Bronchial epithelial cell (primary cell): ENCODE results near the gene CNNM4. TPM values are rescaled to one million over a fixed set of nuclear protein-coding genes. Genes with fewer than 3 reads are reported as not detected.

Experiments
- DNase-seq: peaks from one replicate; pipeline ENCODE4 v3.0.0-alpha.2; 2010; ENCODE audit warnings: low read depth
- FAIRE-seq: peaks from 2 replicates; lab custom pipeline; 2011; peaks lifted over from hg19 to GRCh38; lab: Jason Lieb, UNC
- H3K27me3 ChIP-seq: 2 replicates; pipeline ENCODE4 v1.5.1; 2011; ENCODE audit warnings: low read length; ENCODE audit not compliant: control insufficient read depth, insufficient read depth
- H3K36me3 ChIP-seq: 2 replicates; pipeline ENCODE4 v1.5.1; 2011; ENCODE audit warnings: low read length; ENCODE audit not compliant: control insufficient read depth, insufficient read depth
- H3K4me3 ChIP-seq: 2 replicates; pipeline ENCODE4 v1.5.1; 2011; ENCODE audit warnings: mild to moderate bottlenecking, low read depth, low read length, control low read depth
- total RNA-seq: library from RNA; depleted of rRNA; stranded (reverse); fragments of >200 nt; gene quantifications from 2 replicates; pipeline ENCODE4 v1.2.1, GENCODE V29; 2014
- TF ChIP-seq, protein P1 (sequence below): IDR thresholded peaks from 2 replicates; pipeline ENCODE4 v1.5.1; 2011; ENCODE audit warnings: mild to moderate bottlenecking, moderate library complexity, low read length, control low read depth, inconsistent platforms; ENCODE audit not compliant: insufficient read depth, severe bottlenecking

Gene CNNM4
- total RNA-seq, 1 donor from 2014 or later: 3.4 TPM

DNA sequence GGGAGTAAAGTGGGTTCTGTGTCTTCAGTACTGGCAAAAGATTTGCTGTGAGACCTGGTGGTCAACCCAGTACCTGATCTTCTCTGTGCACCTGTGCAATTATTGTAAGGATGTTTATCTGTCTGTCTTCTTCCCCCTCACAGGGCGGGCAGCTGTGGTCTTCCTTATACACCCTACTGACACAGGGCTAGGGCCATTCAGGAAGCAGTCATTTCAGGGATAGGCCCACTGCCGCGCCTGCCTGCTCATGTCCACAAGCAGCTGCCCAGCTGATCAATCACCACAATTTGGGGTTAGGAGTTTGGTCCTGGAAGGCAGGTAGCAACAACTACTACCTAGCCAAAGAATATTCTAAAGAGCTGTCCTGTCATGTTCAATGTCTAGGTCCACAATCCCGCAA lies 1.2 kb upstream of the CNNM4 start:
- H3K27me3 ChIP-seq: no peaks in the 10 kb centered on the region
- no peaks in the 10 kb centered on the region for H3K36me3 ChIP-seq
- FAIRE-seq: no peak

DNA sequence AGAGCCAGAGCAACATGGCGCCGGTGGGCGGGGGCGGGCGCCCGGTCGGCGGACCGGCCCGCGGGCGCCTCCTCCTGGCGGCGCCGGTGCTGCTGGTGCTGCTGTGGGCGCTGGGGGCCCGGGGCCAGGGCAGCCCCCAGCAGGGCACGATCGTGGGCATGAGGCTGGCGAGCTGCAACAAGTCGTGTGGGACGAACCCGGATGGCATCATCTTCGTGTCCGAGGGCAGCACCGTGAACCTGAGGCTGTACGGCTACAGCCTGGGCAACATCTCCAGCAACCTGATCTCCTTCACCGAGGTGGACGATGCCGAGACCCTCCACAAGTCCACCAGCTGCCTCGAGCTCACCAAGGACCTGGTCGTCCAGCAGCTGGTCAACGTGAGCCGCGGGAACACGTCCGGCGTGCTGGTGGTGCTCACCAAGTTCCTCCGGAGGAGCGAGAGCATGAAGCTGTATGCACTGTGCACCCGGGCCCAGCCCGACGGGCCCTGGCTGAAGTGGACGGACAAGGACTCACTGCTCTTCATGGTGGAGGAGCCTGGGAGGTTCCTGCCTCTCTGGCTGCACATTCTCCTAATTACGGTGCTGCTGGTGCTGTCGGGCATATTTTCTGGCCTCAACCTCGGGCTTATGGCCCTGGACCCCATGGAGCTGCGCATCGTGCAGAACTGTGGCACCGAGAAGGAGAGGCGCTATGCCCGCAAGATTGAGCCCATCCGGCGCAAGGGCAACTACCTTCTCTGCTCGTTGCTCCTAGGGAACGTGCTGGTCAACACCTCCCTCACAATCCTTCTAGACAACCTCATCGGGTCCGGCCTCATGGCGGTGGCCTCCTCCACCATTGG lies 507 bp downstream of the CNNM4 start:
- TF ChIP-seq, protein P1, sequence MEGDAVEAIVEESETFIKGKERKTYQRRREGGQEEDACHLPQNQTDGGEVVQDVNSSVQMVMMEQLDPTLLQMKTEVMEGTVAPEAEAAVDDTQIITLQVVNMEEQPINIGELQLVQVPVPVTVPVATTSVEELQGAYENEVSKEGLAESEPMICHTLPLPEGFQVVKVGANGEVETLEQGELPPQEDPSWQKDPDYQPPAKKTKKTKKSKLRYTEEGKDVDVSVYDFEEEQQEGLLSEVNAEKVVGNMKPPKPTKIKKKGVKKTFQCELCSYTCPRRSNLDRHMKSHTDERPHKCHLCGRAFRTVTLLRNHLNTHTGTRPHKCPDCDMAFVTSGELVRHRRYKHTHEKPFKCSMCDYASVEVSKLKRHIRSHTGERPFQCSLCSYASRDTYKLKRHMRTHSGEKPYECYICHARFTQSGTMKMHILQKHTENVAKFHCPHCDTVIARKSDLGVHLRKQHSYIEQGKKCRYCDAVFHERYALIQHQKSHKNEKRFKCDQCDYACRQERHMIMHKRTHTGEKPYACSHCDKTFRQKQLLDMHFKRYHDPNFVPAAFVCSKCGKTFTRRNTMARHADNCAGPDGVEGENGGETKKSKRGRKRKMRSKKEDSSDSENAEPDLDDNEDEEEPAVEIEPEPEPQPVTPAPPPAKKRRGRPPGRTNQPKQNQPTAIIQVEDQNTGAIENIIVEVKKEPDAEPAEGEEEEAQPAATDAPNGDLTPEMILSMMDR: peak; percentile 50
- FAIRE-seq (no peak), DNase-seq (no peak)
- peak overlapping the region; percentile 57 for H3K4me3 ChIP-seq
- H3K36me3 ChIP-seq: no peaks in the 10 kb centered on the region
- H3K27me3 ChIP-seq: no peaks in the 10 kb centered on the region

More for the DNA sequence above, 1.2 kb upstream of the CNNM4 start:
- TF ChIP-seq, protein P1: no peak
- DNase-seq: peak; percentile 51
- no peak overlapping the region for H3K4me3 ChIP-seq

DNA sequence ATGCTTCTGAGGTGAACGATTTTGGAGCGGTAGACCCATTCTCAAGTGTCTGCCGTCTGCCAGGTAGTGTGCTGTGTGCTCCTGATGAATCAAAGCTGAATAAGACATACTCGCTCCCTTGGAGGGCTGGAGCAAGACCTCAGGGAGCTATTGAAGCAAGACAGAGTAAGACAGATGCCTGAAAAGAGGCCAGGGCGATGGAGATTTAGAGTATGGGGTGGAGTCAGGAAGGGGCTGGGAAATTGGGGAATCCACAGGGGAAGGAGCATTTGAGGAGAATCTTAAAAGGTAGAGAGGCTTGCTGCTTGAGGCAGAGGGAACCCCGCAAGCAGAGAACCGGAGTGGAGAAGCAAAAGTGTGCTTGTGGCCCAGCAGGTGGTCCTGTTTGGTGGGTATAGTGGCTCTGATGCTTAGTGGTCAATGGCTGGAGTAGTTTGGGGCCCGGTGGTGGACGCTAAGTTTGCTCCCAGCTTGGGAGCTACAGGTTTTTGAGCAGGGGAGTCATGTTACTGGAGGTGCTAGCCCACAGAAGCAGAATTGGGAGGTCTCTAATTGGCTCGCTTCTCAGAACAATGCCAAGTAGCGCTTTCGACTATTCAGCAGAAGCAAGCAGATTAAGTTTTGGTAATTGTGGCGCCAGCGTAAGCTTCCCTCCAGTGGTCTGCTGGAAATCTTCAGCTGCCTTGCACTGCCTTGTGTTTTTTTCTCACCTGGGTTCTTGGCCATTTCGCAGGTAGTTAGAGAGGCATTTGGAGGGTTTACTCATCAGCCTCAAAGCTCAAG lies 2.0 kb downstream of the CNNM4 start:
- H3K27me3 ChIP-seq: no peaks in the 10 kb centered on the region
- H3K4me3 ChIP-seq: peak overlapping the region; percentile 27
- no peak for FAIRE-seq
- TF ChIP-seq, protein P1: no peak
- peak; percentile 44 for DNase-seq
- H3K36me3 ChIP-seq: no peaks in the 10 kb centered on the region

DNA sequence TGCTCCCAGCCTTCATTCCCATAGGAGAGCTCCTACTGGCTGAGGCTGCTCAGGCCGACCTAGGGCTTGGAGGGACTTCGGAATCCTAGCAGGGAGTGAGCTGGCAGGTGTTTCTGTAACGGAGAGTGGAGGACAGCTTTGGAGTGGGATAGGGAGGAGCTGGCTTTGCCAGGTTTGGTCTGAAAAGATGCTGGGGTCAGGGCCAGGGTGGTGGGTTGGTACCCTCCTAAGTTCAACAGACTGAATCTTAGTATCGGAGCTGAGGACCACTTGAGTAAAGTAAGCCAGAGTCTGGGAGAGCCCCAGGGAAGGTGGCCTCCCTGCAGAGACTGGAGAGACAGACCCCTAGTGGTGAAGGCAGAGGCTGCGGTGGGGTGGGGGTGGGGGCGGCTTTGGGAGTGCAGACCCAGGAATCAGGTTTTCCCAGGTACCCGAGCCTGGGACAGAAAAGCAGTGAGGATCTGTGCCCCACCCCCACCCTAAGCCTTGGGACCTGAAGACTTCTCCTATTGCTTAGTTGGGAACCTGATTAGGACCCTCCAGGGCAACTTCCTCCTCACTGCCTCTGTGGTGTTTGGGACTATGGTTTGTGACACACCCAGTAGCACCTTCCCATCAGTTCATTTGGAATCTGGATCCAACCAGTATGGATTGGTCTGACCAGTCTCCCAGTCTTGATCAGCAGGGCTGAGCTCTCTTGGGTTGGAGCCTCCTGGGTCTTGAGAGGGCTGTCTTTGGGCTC lies 3.0 kb downstream of the CNNM4 start:
- DNase-seq (peak; percentile 10), FAIRE-seq (no peak)
- H3K4me3 ChIP-seq: peak overlapping the region; percentile 27
- TF ChIP-seq, protein P1: peak; percentile 53
- H3K36me3 ChIP-seq: no peaks in the 10 kb centered on the region
- H3K27me3 ChIP-seq: no peaks in the 10 kb centered on the region

DNA sequence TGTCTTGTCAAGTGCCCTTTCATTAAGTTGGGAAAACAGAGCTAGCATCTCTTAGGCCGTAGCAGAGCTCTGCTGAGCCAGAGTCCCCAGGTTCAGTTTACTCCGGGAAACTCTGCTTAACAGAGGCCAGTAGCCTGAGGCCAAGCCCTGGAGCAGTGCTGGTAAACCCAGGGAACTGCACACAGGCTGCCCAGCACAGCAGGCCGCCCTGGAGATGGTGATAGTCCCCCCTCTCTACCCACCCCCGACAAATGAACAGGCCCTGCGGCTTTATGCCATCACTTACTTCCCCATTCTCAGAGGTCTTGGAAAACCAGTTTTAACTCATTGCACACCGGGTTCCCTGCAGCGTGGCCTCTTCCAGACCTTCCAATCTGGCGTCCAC lies 3.5 kb downstream of the CNNM4 start:
- no peak for FAIRE-seq

More for the DNA sequence above, 3.5 kb downstream of the CNNM4 start:
- Histone ChIP-seq H3K4me3 (peak overlapping the region; percentile 27), H3K36me3 (no peaks in the 10 kb centered on the region), H3K27me3 (no peaks in the 10 kb centered on the region)
- TF ChIP-seq, protein P1: no peak
- no peak for DNase-seq
